ENCODE measurements around the gene AP3B1.
"Not testable (repeated sequence)": the region's sequence is repeated elsewhere in the genome, so short reads cannot be mapped to it uniquely, and the experiment has no call there.

AP3B1 gene

DNA sequence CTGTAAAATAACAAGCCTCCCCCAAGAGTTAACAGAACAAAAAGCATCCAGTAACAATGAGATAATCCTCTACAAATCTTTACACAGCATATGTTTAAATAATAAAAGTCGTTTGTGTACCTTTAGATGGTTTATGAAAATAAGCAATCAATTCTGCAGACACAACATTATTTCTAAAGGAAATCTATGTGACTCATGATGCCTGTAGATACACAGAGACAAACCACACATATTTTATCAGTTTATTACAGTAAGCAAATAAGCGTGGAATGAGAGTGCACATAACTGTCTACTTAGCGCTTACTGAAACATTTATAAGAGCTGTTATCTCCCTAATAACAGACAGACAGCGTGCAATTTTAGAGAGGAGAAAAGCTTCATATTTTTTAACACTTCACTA lies 243.6 kb downstream of the AP3B1 start:
- DNase-seq (ENCODE audit: low read depth in 1 of 2, low spot score in 1 of 2) = no peak
- H3K4me3 ChIP-seq (replicated peaks; ENCODE audit: insufficient read depth, low read length) = no peak overlapping the region
- H3K27me3 ChIP-seq (ENCODE audit: insufficient read depth, poor library complexity, severe bottlenecking) = no peaks in the 10 kb centered on the region
- TF ChIP-seq GABPA (IDR thresholded peaks at IDR 0.05; ENCODE audit: low read depth) (no peak), SPI1 (IDR thresholded peaks at IDR 0.05; ENCODE audit: borderline replicate concordance, low read depth) (no peak), POLR2AphosphoS5 (IDR thresholded peaks at IDR 0.05; ENCODE audit: low read depth) (no peak), CTCF (IDR thresholded peaks at IDR 0.05; ENCODE audit: insufficient read depth, low read length) (no peak)
- TF ChIP-seq, protein P1, sequence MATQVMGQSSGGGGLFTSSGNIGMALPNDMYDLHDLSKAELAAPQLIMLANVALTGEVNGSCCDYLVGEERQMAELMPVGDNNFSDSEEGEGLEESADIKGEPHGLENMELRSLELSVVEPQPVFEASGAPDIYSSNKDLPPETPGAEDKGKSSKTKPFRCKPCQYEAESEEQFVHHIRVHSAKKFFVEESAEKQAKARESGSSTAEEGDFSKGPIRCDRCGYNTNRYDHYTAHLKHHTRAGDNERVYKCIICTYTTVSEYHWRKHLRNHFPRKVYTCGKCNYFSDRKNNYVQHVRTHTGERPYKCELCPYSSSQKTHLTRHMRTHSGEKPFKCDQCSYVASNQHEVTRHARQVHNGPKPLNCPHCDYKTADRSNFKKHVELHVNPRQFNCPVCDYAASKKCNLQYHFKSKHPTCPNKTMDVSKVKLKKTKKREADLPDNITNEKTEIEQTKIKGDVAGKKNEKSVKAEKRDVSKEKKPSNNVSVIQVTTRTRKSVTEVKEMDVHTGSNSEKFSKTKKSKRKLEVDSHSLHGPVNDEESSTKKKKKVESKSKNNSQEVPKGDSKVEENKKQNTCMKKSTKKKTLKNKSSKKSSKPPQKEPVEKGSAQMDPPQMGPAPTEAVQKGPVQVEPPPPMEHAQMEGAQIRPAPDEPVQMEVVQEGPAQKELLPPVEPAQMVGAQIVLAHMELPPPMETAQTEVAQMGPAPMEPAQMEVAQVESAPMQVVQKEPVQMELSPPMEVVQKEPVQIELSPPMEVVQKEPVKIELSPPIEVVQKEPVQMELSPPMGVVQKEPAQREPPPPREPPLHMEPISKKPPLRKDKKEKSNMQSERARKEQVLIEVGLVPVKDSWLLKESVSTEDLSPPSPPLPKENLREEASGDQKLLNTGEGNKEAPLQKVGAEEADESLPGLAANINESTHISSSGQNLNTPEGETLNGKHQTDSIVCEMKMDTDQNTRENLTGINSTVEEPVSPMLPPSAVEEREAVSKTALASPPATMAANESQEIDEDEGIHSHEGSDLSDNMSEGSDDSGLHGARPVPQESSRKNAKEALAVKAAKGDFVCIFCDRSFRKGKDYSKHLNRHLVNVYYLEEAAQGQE (IDR thresholded peaks at IDR 0.05; ENCODE audit: insufficient replicate concordance, low read depth) = no peak
- no peak overlapping the region for H3K27ac ChIP-seq (replicated peaks)

GRCh38 chr5:78046823-78047222 lies 247.7 kb downstream of the AP3B1 start:
- H3K27ac ChIP-seq (replicated peaks); DNase-seq (ENCODE audit: low read depth in 1 of 2, low spot score in 1 of 2); H3K27me3 ChIP-seq (ENCODE audit: insufficient read depth, poor library complexity, severe bottlenecking); H3K4me3 ChIP-seq (replicated peaks; ENCODE audit: insufficient read depth, low read length): not testable (repeated sequence)

- H3K4me3 ChIP-seq (replicated peaks; ENCODE audit: insufficient read depth, low read length) = no peak overlapping the region
- no peak overlapping the region for H3K27ac ChIP-seq (replicated peaks)
- H3K27me3 ChIP-seq (ENCODE audit: insufficient read depth, poor library complexity, severe bottlenecking) = no peaks in the 10 kb centered on the region
- no peak for DNase-seq (ENCODE audit: low read depth in 1 of 2, low spot score in 1 of 2)
- TF ChIP-seq, protein P1 (IDR thresholded peaks at IDR 0.05; ENCODE audit: insufficient replicate concordance, low read depth) = no peak
- TF ChIP-seq CTCF (IDR thresholded peaks at IDR 0.05; ENCODE audit: insufficient read depth, low read length) (no peak), POLR2AphosphoS5 (IDR thresholded peaks at IDR 0.05; ENCODE audit: low read depth) (no peak), SPI1 (IDR thresholded peaks at IDR 0.05; ENCODE audit: borderline replicate concordance, low read depth) (no peak), GABPA (IDR thresholded peaks at IDR 0.05; ENCODE audit: low read depth) (no peak)
These were observed 248.5 kb downstream of the AP3B1 start for GRCh38 chr5:78046006-78046405.

DNA sequence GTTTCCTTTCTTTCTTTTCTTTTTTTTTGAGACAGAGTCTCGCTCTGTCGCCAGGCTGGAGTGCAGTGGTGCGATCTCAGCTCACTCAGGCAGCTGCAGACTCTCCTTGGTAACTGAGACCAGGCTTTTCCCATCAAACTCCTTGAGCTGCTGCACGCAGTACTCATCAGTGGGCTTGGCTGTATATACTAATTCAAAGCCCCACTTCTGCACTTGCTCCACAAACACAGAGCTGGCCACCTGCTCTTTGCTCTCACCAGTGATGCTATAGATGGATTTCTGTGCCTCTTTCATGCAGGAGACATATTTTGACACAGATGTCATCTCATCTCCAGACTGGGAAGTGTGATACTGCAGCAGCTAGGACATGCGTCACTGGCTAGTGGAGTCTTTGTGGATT lies 252.7 kb downstream of the AP3B1 start:
- DNase-seq (ENCODE audit: low read depth in 1 of 2, low spot score in 1 of 2) = no peak
- Histone ChIP-seq H3K27me3 (ENCODE audit: insufficient read depth, poor library complexity, severe bottlenecking) (no peaks in the 10 kb centered on the region), H3K4me3 (replicated peaks; ENCODE audit: insufficient read depth, low read length) (no peak overlapping the region), H3K27ac (replicated peaks) (no peak overlapping the region)
- TF ChIP-seq SPI1 (IDR thresholded peaks at IDR 0.05; ENCODE audit: borderline replicate concordance, low read depth) = no peak
- TF ChIP-seq, protein P1 (IDR thresholded peaks at IDR 0.05; ENCODE audit: insufficient replicate concordance, low read depth) = no peak
- no peak for TF ChIP-seq GABPA (IDR thresholded peaks at IDR 0.05; ENCODE audit: low read depth)
- TF ChIP-seq CTCF (IDR thresholded peaks at IDR 0.05; ENCODE audit: insufficient read depth, low read length) = no peak
- TF ChIP-seq POLR2AphosphoS5 (IDR thresholded peaks at IDR 0.05; ENCODE audit: low read depth) = no peak
